ENCODE data around the gene LGMN. TPM values are rescaled to one million over a fixed set of nuclear protein-coding genes. Genes with fewer than 3 reads are reported as not detected.

LGMN gene
- total RNA-seq, 4 donors from 2014 or later, result 226 to 405 (median 297) TPM

DNA sequence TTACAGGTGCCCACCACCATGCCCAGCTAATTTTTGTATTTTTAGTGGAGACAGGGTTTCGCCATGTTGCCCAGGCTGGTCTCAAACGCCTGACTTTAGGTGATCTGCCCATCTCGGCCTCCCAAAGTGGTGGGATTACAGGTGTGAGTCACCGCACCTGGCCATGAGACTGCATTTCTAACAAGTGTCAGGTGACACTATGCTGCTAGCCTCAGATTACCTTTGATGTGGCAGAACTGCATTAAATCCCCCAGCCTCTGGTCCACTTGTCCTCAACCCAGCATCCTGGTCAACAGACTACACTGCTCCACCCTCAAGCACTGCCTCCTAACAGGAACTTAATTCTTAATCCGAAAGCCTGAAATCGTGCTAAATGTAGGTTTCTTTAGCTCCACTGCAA is 13.1 kb downstream of the LGMN start:
- TF ChIP-seq, protein P1, sequence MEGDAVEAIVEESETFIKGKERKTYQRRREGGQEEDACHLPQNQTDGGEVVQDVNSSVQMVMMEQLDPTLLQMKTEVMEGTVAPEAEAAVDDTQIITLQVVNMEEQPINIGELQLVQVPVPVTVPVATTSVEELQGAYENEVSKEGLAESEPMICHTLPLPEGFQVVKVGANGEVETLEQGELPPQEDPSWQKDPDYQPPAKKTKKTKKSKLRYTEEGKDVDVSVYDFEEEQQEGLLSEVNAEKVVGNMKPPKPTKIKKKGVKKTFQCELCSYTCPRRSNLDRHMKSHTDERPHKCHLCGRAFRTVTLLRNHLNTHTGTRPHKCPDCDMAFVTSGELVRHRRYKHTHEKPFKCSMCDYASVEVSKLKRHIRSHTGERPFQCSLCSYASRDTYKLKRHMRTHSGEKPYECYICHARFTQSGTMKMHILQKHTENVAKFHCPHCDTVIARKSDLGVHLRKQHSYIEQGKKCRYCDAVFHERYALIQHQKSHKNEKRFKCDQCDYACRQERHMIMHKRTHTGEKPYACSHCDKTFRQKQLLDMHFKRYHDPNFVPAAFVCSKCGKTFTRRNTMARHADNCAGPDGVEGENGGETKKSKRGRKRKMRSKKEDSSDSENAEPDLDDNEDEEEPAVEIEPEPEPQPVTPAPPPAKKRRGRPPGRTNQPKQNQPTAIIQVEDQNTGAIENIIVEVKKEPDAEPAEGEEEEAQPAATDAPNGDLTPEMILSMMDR (IDR thresholded peaks at IDR 0.05), result no peak
- no peak for TF ChIP-seq POLR2A (IDR thresholded peaks at IDR 0.05)
- Histone ChIP-seq H3K4me1 (peaks cover 51 to 61% of the 10 kb centered on the region in 2 donors), H3K36me3 (peaks cover 12 to 15% of the 10 kb centered on the region in 2 donors), H3K4me3 (replicated peaks in 1 of 3) (no peak overlapping the region), H3K27ac (peak overlapping the region in 2 of 3 donors; percentile 57 to 75), H3K27me3 (no peaks in the 10 kb centered on the region), H3K9me3 (no peaks in the 10 kb centered on the region)
- 97 to 100% methylated on average over 4 to 6 of the region's 6 CpGs for WGBS, 2 donors
- DNase-seq, result no peak
- intact Hi-C loops (cut with DNase I), result no loop called here

DNA sequence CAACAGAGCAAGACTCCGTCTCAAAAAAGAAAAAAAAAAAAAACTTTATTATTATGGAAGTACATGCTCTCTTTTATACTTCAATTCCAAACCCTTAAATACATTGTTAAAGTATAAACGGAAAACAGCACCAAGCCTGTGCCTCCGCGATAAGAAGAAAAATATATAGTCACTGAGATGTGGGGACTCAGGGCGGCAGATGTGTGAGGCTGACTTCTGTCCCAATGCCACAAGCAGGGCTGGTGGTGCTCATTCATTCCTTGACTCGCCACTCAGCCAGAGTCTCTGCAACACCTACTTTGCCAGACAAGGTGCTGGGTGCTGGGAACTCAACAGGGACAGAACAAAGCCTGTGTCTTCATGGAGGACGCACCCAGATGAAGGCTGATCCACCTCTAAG is 13.8 kb downstream of the LGMN start:
- DNase-seq, result no peak
- WGBS, 2 donors, result 94 to 95% methylated on average over 7 of the region's 7 CpGs
- no peaks in the 10 kb centered on the region for H3K9me3 ChIP-seq
- H3K27ac ChIP-seq, result peak overlapping the region in 2 of 3 donors; percentile 75
- peaks cover 53 to 62% of the 10 kb centered on the region in 2 donors for H3K4me1 ChIP-seq
- H3K27me3 ChIP-seq, result no peaks in the 10 kb centered on the region
- TF ChIP-seq POLR2A (IDR thresholded peaks at IDR 0.05), result no peak
- TF ChIP-seq, protein P1 (IDR thresholded peaks at IDR 0.05), result no peak
- peaks cover 12 to 14% of the 10 kb centered on the region in 2 donors for H3K36me3 ChIP-seq
- intact Hi-C loops (cut with DNase I), result no loop called here
- H3K4me3 ChIP-seq (replicated peaks in 1 of 3), result no peak overlapping the region

DNA sequence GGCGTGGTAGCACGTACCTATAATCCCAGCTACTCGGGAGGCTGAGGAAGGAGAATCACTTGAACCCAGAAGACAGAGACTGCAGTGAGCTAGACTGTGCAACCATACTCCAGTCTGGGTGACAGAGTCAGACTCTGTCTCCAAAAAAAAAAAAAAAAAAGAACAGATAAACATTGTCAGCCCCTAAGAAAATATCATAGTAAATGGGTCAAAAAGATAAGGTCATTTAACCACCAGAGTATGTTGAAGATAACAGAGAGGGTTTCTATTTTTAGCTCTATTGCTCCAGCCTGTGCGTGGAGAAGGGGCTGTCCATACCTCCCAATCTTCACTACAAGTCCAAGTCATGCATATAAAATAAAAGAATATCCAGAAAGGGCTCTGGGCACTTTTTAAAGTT is 15.4 kb downstream of the LGMN start:
- Histone ChIP-seq H3K4me3 (replicated peaks in 1 of 3) (no peak overlapping the region), H3K27ac (peak overlapping the region; percentile 70 to 75 (median 75)), H3K27me3 (no peaks in the 10 kb centered on the region), H3K4me1 (peaks cover 68 to 74% of the 10 kb centered on the region in 2 donors), H3K36me3 (peaks cover 12 to 14% of the 10 kb centered on the region in 2 donors), H3K9me3 (no peaks in the 10 kb centered on the region)
- 44 to 51% methylated on average over 4 of the region's 4 CpGs for WGBS, 2 donors
- TF ChIP-seq, protein P1 (IDR thresholded peaks at IDR 0.05), result no peak
- no peak for TF ChIP-seq POLR2A (IDR thresholded peaks at IDR 0.05)
- intact Hi-C loops (cut with DNase I), result no loop called here
- DNase-seq, result peak in 1 of 2 donors; percentile 30

DNA sequence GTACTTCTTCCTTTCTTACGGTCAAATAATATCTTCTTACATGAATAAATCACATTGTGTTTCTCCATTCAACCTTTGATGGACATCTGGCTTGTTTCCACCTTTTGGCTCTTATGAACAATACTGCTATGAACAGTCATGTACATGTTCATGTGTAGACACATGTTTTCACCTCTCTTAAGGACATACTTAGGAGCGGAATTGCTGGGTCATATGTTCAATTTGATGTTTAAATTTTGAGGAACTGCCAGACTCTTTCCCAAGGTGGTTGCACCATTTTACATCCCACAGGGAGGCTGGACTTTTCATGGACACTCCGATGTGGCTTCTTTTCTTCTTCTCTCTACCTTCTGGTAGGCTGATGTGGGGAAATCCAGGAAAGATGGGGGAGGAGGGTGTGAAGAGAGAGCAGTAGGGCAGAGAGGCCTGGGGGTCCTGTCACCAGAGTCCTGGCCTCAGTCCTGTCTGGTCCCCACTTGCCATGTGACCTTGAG is 16.8 kb downstream of the LGMN start:
- peaks cover 56 to 63% of the 10 kb centered on the region in 2 donors for H3K4me1 ChIP-seq
- TF ChIP-seq, protein P1 (IDR thresholded peaks at IDR 0.05), result no peak
- TF ChIP-seq POLR2A (IDR thresholded peaks at IDR 0.05), result no peak
- peak overlapping the region in 2 of 3 donors; percentile 35 to 75 for H3K27ac ChIP-seq
- 95 to 97% methylated on average over 3 of the region's 3 CpGs for WGBS, 2 donors
- no peaks in the 10 kb centered on the region for H3K27me3 ChIP-seq
- H3K4me3 ChIP-seq (replicated peaks in 1 of 3), result no peak overlapping the region
- no peak for DNase-seq
- H3K9me3 ChIP-seq, result no peaks in the 10 kb centered on the region
- intact Hi-C loops (cut with DNase I), result no loop called here
- peaks cover 12 to 14% of the 10 kb centered on the region in 2 donors for H3K36me3 ChIP-seq

DNA sequence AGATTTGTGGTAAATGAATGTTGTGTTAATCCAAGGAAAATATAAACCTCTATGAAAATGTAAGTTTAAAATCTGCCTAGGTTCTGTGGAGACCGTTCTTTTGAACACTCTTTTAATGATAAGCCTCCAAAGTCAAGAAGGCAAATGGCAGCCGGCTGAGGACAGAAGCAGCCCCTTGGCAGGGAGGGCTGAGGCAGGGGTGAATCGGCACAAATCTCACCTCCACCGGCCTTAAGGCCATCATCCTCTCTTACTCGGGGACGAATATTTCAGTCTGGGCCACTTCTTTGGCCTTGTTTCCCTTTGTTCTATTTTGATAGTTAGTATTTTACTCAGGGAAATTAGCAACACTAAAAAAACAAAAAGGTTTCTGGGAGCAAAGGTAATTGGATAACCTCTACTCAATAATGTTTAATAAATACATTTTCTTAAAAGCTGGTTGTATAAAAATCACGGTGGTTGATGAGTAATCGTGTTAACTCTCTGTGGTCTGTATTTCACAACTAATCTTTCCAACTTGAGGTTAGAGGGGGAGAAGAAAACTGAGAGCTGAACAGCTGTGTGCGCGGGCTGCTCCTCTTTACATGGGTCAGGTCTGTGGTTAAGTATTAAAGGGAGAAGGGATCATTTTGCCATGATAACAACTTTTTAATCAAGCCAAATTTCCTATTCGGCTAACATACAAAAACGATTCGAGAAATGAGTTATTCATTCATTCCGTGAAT is 18.6 kb downstream of the LGMN start:
- Histone ChIP-seq H3K9me3 (no peaks in the 10 kb centered on the region), H3K36me3 (peaks cover 12 to 14% of the 10 kb centered on the region in 2 donors), H3K4me3 (replicated peaks in 1 of 3) (no peak overlapping the region), H3K4me1 (peaks cover 42 to 57% of the 10 kb centered on the region in 2 donors), H3K27ac (peak overlapping the region; percentile 32 to 75 (median 59)), H3K27me3 (no peaks in the 10 kb centered on the region)
- 70 to 81% methylated on average over 14 of the region's 14 CpGs for WGBS, 2 donors
- intact Hi-C loops (cut with DNase I), result no loop called here
- DNase-seq, result no peak
- TF ChIP-seq POLR2A (IDR thresholded peaks at IDR 0.05), result no peak
- TF ChIP-seq, protein P1 (IDR thresholded peaks at IDR 0.05), result no peak
